Astrocyte of the spinal cord (primary cell): ENCODE data around the gene G6PC2.

Source experiments
- DNase-seq: peaks from one replicate; pipeline ENCODE4 v3.0.0; 2011; ENCODE audit warnings: low read depth, low spot score
- H3K4me3 ChIP-seq: 2 replicates; pipeline ENCODE4 v1.5.1; 2011; ENCODE audit warnings: low read depth, mild to moderate bottlenecking, low read length, moderate library complexity
- in situ Hi-C: cut with HindIII; loops from 2 replicates; pipeline ENCODE4 v1.10.0; 2017; ENCODE audit warnings: low sequenced_read_pairs
- TF ChIP-seq, protein P1 (sequence below): IDR thresholded peaks from 2 replicates; pipeline ENCODE4 v1.5.1; 2012; ENCODE audit warnings: low read depth, mild to moderate bottlenecking, low read length, inconsistent platforms

Gene G6PC2

DNA sequence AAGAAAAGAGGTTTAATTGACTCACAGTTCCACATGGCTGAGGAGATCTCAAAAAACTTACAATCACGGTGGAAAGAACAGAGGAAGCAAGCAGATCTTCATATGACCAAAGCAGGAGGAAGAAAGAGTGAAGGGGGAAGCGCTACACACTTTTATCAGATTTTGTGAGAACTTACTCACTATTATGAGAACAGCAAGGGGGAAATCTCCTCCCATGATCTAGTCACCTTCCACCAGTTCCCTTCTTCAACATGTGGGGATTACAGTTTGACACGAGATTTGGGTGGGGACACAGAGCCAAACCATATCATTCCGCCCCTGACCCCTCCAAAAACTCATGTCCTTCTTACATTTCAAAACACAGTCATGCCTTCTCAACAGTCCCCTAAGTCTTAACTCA is 54.2 kb downstream of the G6PC2 start:
- TF ChIP-seq, protein P1, sequence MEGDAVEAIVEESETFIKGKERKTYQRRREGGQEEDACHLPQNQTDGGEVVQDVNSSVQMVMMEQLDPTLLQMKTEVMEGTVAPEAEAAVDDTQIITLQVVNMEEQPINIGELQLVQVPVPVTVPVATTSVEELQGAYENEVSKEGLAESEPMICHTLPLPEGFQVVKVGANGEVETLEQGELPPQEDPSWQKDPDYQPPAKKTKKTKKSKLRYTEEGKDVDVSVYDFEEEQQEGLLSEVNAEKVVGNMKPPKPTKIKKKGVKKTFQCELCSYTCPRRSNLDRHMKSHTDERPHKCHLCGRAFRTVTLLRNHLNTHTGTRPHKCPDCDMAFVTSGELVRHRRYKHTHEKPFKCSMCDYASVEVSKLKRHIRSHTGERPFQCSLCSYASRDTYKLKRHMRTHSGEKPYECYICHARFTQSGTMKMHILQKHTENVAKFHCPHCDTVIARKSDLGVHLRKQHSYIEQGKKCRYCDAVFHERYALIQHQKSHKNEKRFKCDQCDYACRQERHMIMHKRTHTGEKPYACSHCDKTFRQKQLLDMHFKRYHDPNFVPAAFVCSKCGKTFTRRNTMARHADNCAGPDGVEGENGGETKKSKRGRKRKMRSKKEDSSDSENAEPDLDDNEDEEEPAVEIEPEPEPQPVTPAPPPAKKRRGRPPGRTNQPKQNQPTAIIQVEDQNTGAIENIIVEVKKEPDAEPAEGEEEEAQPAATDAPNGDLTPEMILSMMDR: no peak
- in situ Hi-C loops: no loop called here
- H3K4me3 ChIP-seq: no peak overlapping the region
- no peak for DNase-seq

DNA sequence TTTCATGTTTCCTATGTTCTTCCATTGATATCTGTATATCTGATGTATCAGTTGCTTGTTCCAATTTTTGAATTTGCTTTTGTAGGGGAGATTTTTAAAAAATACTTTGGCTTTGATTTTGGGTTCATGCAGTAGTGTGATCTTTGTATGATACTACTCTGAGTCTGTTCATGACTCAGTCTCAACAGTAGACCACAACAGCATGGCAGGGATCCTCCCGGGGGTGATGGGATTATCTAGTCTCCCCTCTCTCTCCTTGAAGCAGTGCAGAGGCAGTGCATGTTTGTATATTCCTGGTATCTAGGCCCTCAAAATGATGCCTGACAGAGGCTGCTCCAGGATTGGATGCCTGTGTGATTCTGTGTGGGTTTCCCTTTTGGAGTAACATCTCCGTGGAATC is 55.3 kb downstream of the G6PC2 start:
- no peak for DNase-seq
- no peak overlapping the region for H3K4me3 ChIP-seq
- in situ Hi-C loops: no loop called here
- TF ChIP-seq, protein P1: no peak
